PC-3 (cell line): ENCODE results near the gene RIPOR3. TPM values are rescaled to one million over a fixed set of nuclear protein-coding genes. Genes with fewer than 3 reads are reported as not detected.

Experiments
- microRNA-seq: library from miRNA; unstranded; fragments of <30 nt; microRNA quantifications from one replicate; pipeline ENCODE4 v1.1.0, GENCODE V29; 2020; ENCODE audit not compliant: unreplicated experiment
- total RNA-seq: library from RNA; depleted of rRNA; stranded (reverse); fragments of >200 nt; gene quantifications from 2 replicates; pipeline ENCODE4 v1.2.3, GENCODE V29; 2014; rRNA removed

The RIPOR3 gene
- total RNA-seq, 1 experiment from 2014 or later = 0.04 TPM

Small RNA genes within 50 kb of the gene (microRNA-seq; reads per million reads assigned to microRNA genes)
- not detected for gene MIR1302-5
- gene MIR645 = not detected

Other genes starting within 250 kb of the RIPOR3 start
- gene PTPN1, start 181.2 kb downstream of the RIPOR3 start, total RNA-seq = 47.2 and 47.7 TPM in 2 replicates
- gene PARD6B, start 40.0 kb upstream of the RIPOR3 start, total RNA-seq = 3.7 and 4.3 TPM in 2 replicates
- 49.9 and 56.9 TPM in 2 replicates for gene BCAS4, start 103.5 kb upstream of the RIPOR3 start, total RNA-seq
- 27.5 and 45.0 TPM in 2 replicates for gene ADNP, start 239.9 kb upstream of the RIPOR3 start, total RNA-seq